Adrenal gland (tissue), 5 donors: ENCODE data around the gene NOX4.

Experiments used
- POLR2A ChIP-seq, 2 donors: fragments of 450-650 bp; IDR thresholded peaks; one replicate each; pipeline ENCODE4 v1.6.1; 2017; ENCODE audit warnings: antibody characterized with exemption in 2 of 2, mild to moderate bottlenecking in 2 of 2, moderate library complexity in 1 of 2
- TF ChIP-seq, protein P1 (sequence below), 6 experiments: fragments of 450-650 bp in 4 of 6; fragments of 200-600 bp in 2 of 6; sonication (generic) in 1 of 6; IDR thresholded peaks; 1 replicate in 5 of 6; 2 replicates in 1 of 6; pipeline versions ENCODE4 v1.5.1 to v1.8.0; 2016 to 2021; ENCODE audit warnings: antibody characterized with exemption in 6 of 6, mild to moderate bottlenecking in 2 of 6, moderate library complexity in 1 of 6
- donor health status: DM: no; HTN: no; CAD: no.

DNA sequence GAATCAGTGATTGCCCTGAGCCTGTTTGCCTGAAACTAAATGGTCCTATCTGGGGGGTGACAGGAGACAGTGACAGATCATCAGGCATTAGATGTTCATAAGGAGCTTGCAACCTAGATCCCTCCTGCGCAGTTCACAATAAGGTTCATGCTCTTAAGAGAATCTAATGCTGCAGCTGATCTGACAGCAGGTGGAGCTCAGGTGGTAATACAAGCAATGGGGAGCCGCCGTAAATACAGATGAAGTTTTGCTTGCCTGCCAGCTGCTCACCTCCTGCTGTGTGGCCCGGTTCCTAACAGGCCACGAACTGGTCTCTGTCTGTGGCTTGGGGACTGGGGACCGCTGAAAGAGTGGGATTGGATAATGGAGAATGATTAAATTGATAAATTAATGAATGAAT, 14.0 kb downstream of the NOX4 start:
- TF ChIP-seq, protein P1, sequence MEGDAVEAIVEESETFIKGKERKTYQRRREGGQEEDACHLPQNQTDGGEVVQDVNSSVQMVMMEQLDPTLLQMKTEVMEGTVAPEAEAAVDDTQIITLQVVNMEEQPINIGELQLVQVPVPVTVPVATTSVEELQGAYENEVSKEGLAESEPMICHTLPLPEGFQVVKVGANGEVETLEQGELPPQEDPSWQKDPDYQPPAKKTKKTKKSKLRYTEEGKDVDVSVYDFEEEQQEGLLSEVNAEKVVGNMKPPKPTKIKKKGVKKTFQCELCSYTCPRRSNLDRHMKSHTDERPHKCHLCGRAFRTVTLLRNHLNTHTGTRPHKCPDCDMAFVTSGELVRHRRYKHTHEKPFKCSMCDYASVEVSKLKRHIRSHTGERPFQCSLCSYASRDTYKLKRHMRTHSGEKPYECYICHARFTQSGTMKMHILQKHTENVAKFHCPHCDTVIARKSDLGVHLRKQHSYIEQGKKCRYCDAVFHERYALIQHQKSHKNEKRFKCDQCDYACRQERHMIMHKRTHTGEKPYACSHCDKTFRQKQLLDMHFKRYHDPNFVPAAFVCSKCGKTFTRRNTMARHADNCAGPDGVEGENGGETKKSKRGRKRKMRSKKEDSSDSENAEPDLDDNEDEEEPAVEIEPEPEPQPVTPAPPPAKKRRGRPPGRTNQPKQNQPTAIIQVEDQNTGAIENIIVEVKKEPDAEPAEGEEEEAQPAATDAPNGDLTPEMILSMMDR (IDR thresholded peaks at IDR 0.05) = no peak
- TF ChIP-seq POLR2A (IDR thresholded peaks at IDR 0.05) = no peak
